Suprapubic skin (tissue), 4 donors: Measurements from ENCODE around the gene KCNB1.

ENCODE experiments used
- EP300 ChIP-seq: sonication (generic); formaldehyde crosslinking; IDR thresholded peaks from one replicate; pipeline ENCODE4 v1.6.1; 2017; ENCODE audit warnings: antibody characterized with exemption
- POLR2A ChIP-seq, 2 donors: fragments of 450-650 bp; IDR thresholded peaks; one replicate each; pipeline ENCODE4 v1.6.1; 2017; ENCODE audit warnings: antibody characterized with exemption in 2 of 2, mild to moderate bottlenecking in 2 of 2, moderate library complexity in 2 of 2
- POLR2AphosphoS5 ChIP-seq, 3 donors: sonication (generic); formaldehyde crosslinking; IDR thresholded peaks; one replicate each; pipeline ENCODE4 v1.6.1; 2017; ENCODE audit warnings: antibody characterized with exemption in 3 of 3
- TF ChIP-seq, protein P1 (sequence below), 2 donors: fragments of 200-600 bp in 1 of 2; fragments of 450-650 bp in 1 of 2; sonication (generic) in 1 of 2; IDR thresholded peaks; one replicate each; pipeline ENCODE4 v1.5.1; 2016 to 2019; ENCODE audit warnings: antibody characterized with exemption in 2 of 2, mild to moderate bottlenecking in 1 of 2, moderate library complexity in 1 of 2

DNA sequence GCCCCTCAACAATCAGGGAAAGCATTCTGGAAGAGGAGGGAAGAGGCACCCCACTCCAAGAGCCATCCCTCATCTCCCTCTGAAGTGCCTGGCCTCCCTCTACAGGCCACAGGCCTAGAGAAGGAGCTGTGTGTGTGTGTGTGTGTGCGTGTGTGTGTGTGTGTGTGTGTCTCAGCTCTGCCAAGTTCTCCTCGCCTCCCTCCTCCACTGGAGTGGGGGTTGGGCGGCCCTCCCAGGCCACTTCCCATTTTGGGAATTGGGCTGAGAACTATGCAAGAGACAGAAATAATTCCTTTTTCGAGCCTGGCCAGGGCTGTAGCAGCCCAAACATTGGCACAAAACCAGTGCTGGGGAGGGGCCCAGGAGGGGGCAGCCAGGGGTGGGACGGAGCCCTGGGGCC lies 35.7 kb downstream of the KCNB1 start:
- no peak for TF ChIP-seq POLR2AphosphoS5 (IDR thresholded peaks at IDR 0.05)
- TF ChIP-seq, protein P1, sequence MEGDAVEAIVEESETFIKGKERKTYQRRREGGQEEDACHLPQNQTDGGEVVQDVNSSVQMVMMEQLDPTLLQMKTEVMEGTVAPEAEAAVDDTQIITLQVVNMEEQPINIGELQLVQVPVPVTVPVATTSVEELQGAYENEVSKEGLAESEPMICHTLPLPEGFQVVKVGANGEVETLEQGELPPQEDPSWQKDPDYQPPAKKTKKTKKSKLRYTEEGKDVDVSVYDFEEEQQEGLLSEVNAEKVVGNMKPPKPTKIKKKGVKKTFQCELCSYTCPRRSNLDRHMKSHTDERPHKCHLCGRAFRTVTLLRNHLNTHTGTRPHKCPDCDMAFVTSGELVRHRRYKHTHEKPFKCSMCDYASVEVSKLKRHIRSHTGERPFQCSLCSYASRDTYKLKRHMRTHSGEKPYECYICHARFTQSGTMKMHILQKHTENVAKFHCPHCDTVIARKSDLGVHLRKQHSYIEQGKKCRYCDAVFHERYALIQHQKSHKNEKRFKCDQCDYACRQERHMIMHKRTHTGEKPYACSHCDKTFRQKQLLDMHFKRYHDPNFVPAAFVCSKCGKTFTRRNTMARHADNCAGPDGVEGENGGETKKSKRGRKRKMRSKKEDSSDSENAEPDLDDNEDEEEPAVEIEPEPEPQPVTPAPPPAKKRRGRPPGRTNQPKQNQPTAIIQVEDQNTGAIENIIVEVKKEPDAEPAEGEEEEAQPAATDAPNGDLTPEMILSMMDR (IDR thresholded peaks at IDR 0.05) = no peak
- TF ChIP-seq POLR2A (IDR thresholded peaks at IDR 0.05) = no peak
- TF ChIP-seq EP300 = no peak
